Measurements from ENCODE around the gene RIPPLY1.

RIPPLY1 gene

GRCh38 chrX:106951230-106951629, 48.1 kb upstream of the RIPPLY1 start:
- no peak overlapping the region for H2AFZ ChIP-seq (ENCODE audit: low read length)
- H4K20me1 ChIP-seq (ENCODE audit: insufficient read depth, low read length, poor library complexity, severe bottlenecking), result no peaks in the 10 kb centered on the region
- H3F3A ChIP-seq (ENCODE audit: low read depth), result no peaks in the 10 kb centered on the region
- H3K4me1 ChIP-seq (ENCODE audit: insufficient read depth, low read length, poor library complexity, severe bottlenecking), result no peaks in the 10 kb centered on the region
- H3K79me2 ChIP-seq (ENCODE audit: insufficient read depth, low read length), result no peaks in the 10 kb centered on the region
- TF ChIP-seq, protein P1, sequence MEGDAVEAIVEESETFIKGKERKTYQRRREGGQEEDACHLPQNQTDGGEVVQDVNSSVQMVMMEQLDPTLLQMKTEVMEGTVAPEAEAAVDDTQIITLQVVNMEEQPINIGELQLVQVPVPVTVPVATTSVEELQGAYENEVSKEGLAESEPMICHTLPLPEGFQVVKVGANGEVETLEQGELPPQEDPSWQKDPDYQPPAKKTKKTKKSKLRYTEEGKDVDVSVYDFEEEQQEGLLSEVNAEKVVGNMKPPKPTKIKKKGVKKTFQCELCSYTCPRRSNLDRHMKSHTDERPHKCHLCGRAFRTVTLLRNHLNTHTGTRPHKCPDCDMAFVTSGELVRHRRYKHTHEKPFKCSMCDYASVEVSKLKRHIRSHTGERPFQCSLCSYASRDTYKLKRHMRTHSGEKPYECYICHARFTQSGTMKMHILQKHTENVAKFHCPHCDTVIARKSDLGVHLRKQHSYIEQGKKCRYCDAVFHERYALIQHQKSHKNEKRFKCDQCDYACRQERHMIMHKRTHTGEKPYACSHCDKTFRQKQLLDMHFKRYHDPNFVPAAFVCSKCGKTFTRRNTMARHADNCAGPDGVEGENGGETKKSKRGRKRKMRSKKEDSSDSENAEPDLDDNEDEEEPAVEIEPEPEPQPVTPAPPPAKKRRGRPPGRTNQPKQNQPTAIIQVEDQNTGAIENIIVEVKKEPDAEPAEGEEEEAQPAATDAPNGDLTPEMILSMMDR (conservative IDR thresholded peaks at IDR 0.05; ENCODE audit: low read length), result no peak
- TF ChIP-seq EZH2phosphoT487 (IDR thresholded peaks at IDR 0.05; ENCODE audit: borderline replicate concordance), result no peak
- no peaks in the 10 kb centered on the region for H3K36me3 ChIP-seq (ENCODE audit: insufficient read depth, low read length)
- no peak overlapping the region for H3K9ac ChIP-seq (ENCODE audit: low read depth, low read length, poor library complexity, severe bottlenecking)
- no peak overlapping the region for H3K4me3 ChIP-seq (ENCODE audit: low read length, poor library complexity, severe bottlenecking)
- no peaks in the 10 kb centered on the region for H3K9me2 ChIP-seq (replicated peaks; ENCODE audit: low read depth, low read length)
- no peaks in the 10 kb centered on the region for H3K27me3 ChIP-seq (ENCODE audit: insufficient read depth, low read length, poor library complexity, severe bottlenecking)
- H3K9me3 ChIP-seq (ENCODE audit: insufficient read depth, low read depth, low read length), result no peaks in the 10 kb centered on the region
- no peak overlapping the region for H3K4me2 ChIP-seq (ENCODE audit: low read depth, low read length, poor library complexity, severe bottlenecking)

DNA sequence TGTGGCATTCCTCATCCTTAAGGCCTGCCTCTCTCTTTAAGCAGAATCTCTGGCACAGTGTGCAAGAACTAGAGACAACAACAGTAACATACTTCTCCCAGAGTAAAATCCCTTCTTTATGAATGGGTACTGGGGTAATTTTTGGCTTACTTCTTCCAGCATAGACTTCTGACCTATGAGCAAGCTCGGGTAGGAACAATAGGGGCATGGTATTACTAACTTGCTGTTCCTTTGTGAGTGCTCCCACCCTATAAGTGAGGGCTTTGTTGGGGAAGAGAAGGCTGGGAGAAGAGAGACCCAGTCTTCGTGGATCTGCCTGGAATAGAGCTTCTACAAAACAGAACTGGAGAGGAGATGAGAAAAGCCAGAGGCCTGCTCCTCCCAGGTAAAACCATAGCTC, 47.2 kb upstream of the RIPPLY1 start:
- H4K20me1 ChIP-seq (ENCODE audit: insufficient read depth, low read length, poor library complexity, severe bottlenecking), result no peaks in the 10 kb centered on the region
- H3K27me3 ChIP-seq (ENCODE audit: insufficient read depth, low read length, poor library complexity, severe bottlenecking), result no peaks in the 10 kb centered on the region
- H3K4me1 ChIP-seq (ENCODE audit: insufficient read depth, low read length, poor library complexity, severe bottlenecking), result no peaks in the 10 kb centered on the region
- TF ChIP-seq, protein P1 (conservative IDR thresholded peaks at IDR 0.05; ENCODE audit: low read length), result no peak
- TF ChIP-seq EZH2phosphoT487 (IDR thresholded peaks at IDR 0.05; ENCODE audit: borderline replicate concordance), result no peak
- H3K79me2 ChIP-seq (ENCODE audit: insufficient read depth, low read length), result no peaks in the 10 kb centered on the region
- H3K4me3 ChIP-seq (ENCODE audit: low read length, poor library complexity, severe bottlenecking), result no peak overlapping the region
- no peak overlapping the region for H3K9ac ChIP-seq (ENCODE audit: low read depth, low read length, poor library complexity, severe bottlenecking)
- H3K36me3 ChIP-seq (ENCODE audit: insufficient read depth, low read length), result no peaks in the 10 kb centered on the region
- H3K9me2 ChIP-seq (replicated peaks; ENCODE audit: low read depth, low read length), result no peaks in the 10 kb centered on the region
- no peak overlapping the region for H3K4me2 ChIP-seq (ENCODE audit: low read depth, low read length, poor library complexity, severe bottlenecking)
- no peak overlapping the region for H2AFZ ChIP-seq (ENCODE audit: low read length)
- no peaks in the 10 kb centered on the region for H3F3A ChIP-seq (ENCODE audit: low read depth)
- H3K9me3 ChIP-seq (ENCODE audit: insufficient read depth, low read depth, low read length), result no peaks in the 10 kb centered on the region

GRCh38 chrX:106949366-106949765, 46.2 kb upstream of the RIPPLY1 start:
- Histone ChIP-seq H3F3A (ENCODE audit: low read depth) (no peaks in the 10 kb centered on the region), H3K9me2 (replicated peaks; ENCODE audit: low read depth, low read length) (no peaks in the 10 kb centered on the region), H2AFZ (ENCODE audit: low read length) (no peak overlapping the region), H3K79me2 (ENCODE audit: insufficient read depth, low read length) (no peaks in the 10 kb centered on the region), H3K4me2 (ENCODE audit: low read depth, low read length, poor library complexity, severe bottlenecking) (no peak overlapping the region), H3K4me3 (ENCODE audit: low read length, poor library complexity, severe bottlenecking) (no peak overlapping the region), H3K9ac (ENCODE audit: low read depth, low read length, poor library complexity, severe bottlenecking) (no peak overlapping the region), H4K20me1 (ENCODE audit: insufficient read depth, low read length, poor library complexity, severe bottlenecking) (no peaks in the 10 kb centered on the region), H3K36me3 (ENCODE audit: insufficient read depth, low read length) (no peaks in the 10 kb centered on the region), H3K27me3 (ENCODE audit: insufficient read depth, low read length, poor library complexity, severe bottlenecking) (no peaks in the 10 kb centered on the region), H3K4me1 (ENCODE audit: insufficient read depth, low read length, poor library complexity, severe bottlenecking) (no peaks in the 10 kb centered on the region), H3K9me3 (ENCODE audit: insufficient read depth, low read depth, low read length) (no peaks in the 10 kb centered on the region)
- TF ChIP-seq, protein P1 (conservative IDR thresholded peaks at IDR 0.05; ENCODE audit: low read length), result no peak
- TF ChIP-seq EZH2phosphoT487 (IDR thresholded peaks at IDR 0.05; ENCODE audit: borderline replicate concordance), result no peak
